OCI-LY1 (cell line): ENCODE results near the gene TMEM45A.

Source experiments
- H2AFZ ChIP-seq: fragments of 200-600 bp; sonication (generic), shearing (Covaris generic); 2 replicates; pipeline ENCODE4 v1.6.0; 2014; ENCODE audit warnings: antibody characterized with exemption, mild to moderate bottlenecking, low read length
- H3F3A ChIP-seq: fragments of 200-600 bp; sonication (generic), shearing (Covaris generic); 2 replicates; pipeline ENCODE4 v1.6.0; 2014; ENCODE audit warnings: mild to moderate bottlenecking, antibody characterized with exemption, low read length, moderate library complexity; ENCODE audit not compliant: insufficient read depth
- H3K27ac ChIP-seq: fragments of 200-600 bp; sonication (generic); 2 replicates; pipeline ENCODE4 v1.5.1; 2014; ENCODE audit warnings: low read length, mixed run types, mild to moderate bottlenecking, low read depth; ENCODE audit not compliant: poor library complexity, severe bottlenecking
- H3K27me3 ChIP-seq: fragments of 200-600 bp; sonication (generic); 2 replicates; pipeline ENCODE4 v1.6.0; 2014; ENCODE audit warnings: antibody characterized with exemption, mild to moderate bottlenecking, low read length, moderate library complexity; ENCODE audit not compliant: insufficient read depth
- H3K36me3 ChIP-seq: fragments of 200-600 bp; sonication (generic); 2 replicates; pipeline ENCODE4 v1.6.1; 2014; ENCODE audit warnings: mild to moderate bottlenecking, antibody characterized with exemption, low read length, moderate library complexity, mixed read lengths; ENCODE audit not compliant: insufficient read depth
- H3K4me1 ChIP-seq: fragments of 200-600 bp; sonication (generic); 2 replicates; pipeline ENCODE4 v1.5.1; 2014; ENCODE audit warnings: mild to moderate bottlenecking, low read length, moderate library complexity; ENCODE audit not compliant: insufficient read depth, severe bottlenecking
- H3K4me2 ChIP-seq: fragments of 200-600 bp; sonication (generic), shearing (Covaris generic); 2 replicates; pipeline ENCODE4 v1.6.1; 2014; ENCODE audit warnings: low read length
- H3K4me3 ChIP-seq: fragments of 200-600 bp; sonication (generic); 2 replicates; pipeline ENCODE4 v1.5.1; 2014; ENCODE audit warnings: low read length, low read depth, mild to moderate bottlenecking, mixed read lengths; ENCODE audit not compliant: poor library complexity, severe bottlenecking
- H3K79me2 ChIP-seq: fragments of 200-600 bp; shearing (Covaris generic); 2 replicates; pipeline ENCODE4 v1.6.1; 2016; ENCODE audit warnings: mixed run types, low read length, mixed read lengths; ENCODE audit not compliant: insufficient read depth
- H3K9ac ChIP-seq: fragments of 200-600 bp; sonication (generic), shearing (Covaris generic); 2 replicates; pipeline ENCODE4 v1.6.1; 2014; ENCODE audit warnings: mild to moderate bottlenecking, low read length, mixed read lengths
- H3K9me2 ChIP-seq: fragments of 200-600 bp; sonication (generic), shearing (Covaris generic); 2 replicates; pipeline ENCODE4 v1.6.1; 2014; ENCODE audit warnings: low read depth, mild to moderate bottlenecking, low read length, mixed read lengths
- H3K9me3 ChIP-seq: fragments of 200-600 bp; shearing (Covaris generic); 2 replicates; pipeline ENCODE4 v1.6.1; 2014; ENCODE audit warnings: low read length, mixed read lengths
- H4K20me1 ChIP-seq: fragments of 200-600 bp; sonication (generic), shearing (Covaris generic); 2 replicates; pipeline ENCODE4 v1.6.0; 2016; ENCODE audit warnings: mild to moderate bottlenecking, low read length; ENCODE audit not compliant: insufficient read depth
- EZH2 ChIP-seq: fragments of 200-600 bp; sonication (generic), shearing (Covaris generic); IDR thresholded peaks from 2 replicates; pipeline ENCODE4 v1.8.0; 2017; ENCODE audit warnings: borderline replicate concordance, mixed run types, mild to moderate bottlenecking, antibody characterized with exemption, low read length, moderate library complexity, mixed read lengths
- TF ChIP-seq, protein P1 (sequence below): fragments of 200-600 bp; sonication (generic), shearing (Covaris generic); IDR thresholded peaks from 2 replicates; pipeline ENCODE4 v1.5.1; 2017; ENCODE audit warnings: mild to moderate bottlenecking, antibody characterized with exemption, low read length, moderate library complexity, mixed read lengths

TMEM45A gene

DNA sequence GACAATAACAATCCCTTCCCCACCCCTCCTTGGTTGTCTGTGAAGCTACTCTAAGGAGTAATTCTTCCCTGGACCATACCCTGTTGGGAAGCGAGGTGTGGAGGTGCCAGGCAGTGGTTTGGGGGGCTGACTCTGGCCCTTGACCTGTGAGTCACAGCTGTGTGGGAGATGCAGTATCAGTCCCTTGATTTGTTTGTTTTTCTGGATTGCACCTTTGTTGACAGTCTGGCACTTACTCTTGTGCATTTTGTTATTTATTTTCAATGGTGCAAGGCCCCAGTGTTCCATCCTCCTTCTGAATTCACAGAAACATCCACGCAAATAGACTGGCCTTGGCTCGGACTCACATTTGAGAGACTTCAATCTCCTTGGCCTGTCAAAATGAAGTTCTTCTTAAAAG lies 29.7 kb downstream of the TMEM45A start:
- Histone ChIP-seq H3F3A (no peaks in the 10 kb centered on the region), H3K36me3 (no peaks in the 10 kb centered on the region), H3K79me2 (no peaks in the 10 kb centered on the region), H3K27ac (no peak overlapping the region), H3K4me3 (no peak overlapping the region), H3K9me2 (no peaks in the 10 kb centered on the region), H3K9me3 (no peaks in the 10 kb centered on the region), H4K20me1 (no peaks in the 10 kb centered on the region), H2AFZ (no peak overlapping the region), H3K9ac (no peak overlapping the region), H3K27me3 (no peaks in the 10 kb centered on the region), H3K4me1 (no peaks in the 10 kb centered on the region), H3K4me2 (no peak overlapping the region)
- TF ChIP-seq, protein P1, sequence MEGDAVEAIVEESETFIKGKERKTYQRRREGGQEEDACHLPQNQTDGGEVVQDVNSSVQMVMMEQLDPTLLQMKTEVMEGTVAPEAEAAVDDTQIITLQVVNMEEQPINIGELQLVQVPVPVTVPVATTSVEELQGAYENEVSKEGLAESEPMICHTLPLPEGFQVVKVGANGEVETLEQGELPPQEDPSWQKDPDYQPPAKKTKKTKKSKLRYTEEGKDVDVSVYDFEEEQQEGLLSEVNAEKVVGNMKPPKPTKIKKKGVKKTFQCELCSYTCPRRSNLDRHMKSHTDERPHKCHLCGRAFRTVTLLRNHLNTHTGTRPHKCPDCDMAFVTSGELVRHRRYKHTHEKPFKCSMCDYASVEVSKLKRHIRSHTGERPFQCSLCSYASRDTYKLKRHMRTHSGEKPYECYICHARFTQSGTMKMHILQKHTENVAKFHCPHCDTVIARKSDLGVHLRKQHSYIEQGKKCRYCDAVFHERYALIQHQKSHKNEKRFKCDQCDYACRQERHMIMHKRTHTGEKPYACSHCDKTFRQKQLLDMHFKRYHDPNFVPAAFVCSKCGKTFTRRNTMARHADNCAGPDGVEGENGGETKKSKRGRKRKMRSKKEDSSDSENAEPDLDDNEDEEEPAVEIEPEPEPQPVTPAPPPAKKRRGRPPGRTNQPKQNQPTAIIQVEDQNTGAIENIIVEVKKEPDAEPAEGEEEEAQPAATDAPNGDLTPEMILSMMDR = no peak
- no peak for TF ChIP-seq EZH2

DNA sequence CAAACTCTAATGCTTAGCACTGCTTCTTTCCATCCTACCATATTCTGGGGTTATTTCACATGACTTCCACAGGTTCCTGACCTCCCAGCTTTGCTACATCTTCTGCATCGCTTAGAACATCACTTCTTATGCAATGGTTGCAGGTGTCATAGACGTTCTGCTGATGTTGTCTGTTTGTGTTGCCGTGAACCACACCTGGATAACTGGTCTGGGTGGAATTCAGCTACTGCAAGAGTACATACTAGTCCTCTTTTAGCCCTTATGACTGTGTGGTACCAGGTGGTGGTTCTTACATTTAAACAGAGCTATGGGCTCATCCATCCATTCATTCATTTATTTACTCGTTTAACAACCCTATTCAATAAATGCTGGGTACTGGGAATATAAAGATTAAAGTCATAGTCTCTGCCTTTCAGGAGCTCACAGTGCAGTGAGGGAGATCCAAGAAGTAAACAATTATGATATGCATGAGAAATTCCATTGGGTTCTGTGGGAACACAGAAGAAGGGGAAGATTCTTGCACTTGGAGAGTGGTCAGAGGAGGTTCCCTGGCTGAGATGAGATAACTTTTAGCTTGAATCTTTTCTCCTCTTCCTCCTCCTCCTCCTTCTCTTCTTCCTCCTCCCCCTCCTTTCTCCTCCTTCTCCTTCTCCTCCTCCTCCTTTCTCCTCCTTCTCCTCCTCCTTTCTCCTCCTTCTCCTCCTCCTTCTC lies 30.8 kb downstream of the TMEM45A start:
- no peaks in the 10 kb centered on the region for H3K79me2 ChIP-seq
- no peak overlapping the region for H3K27ac ChIP-seq
- H3K4me2 ChIP-seq = no peak overlapping the region
- H3K4me3 ChIP-seq = no peak overlapping the region
- no peak overlapping the region for H2AFZ ChIP-seq
- H3K27me3 ChIP-seq = no peaks in the 10 kb centered on the region
- H4K20me1 ChIP-seq = no peaks in the 10 kb centered on the region
- H3K9me3 ChIP-seq = no peaks in the 10 kb centered on the region
- H3K4me1 ChIP-seq = no peaks in the 10 kb centered on the region
- H3K9me2 ChIP-seq = no peaks in the 10 kb centered on the region
- no peaks in the 10 kb centered on the region for H3F3A ChIP-seq
- H3K9ac ChIP-seq = no peak overlapping the region
- no peaks in the 10 kb centered on the region for H3K36me3 ChIP-seq
- TF ChIP-seq, protein P1 = no peak
- no peak for TF ChIP-seq EZH2

DNA sequence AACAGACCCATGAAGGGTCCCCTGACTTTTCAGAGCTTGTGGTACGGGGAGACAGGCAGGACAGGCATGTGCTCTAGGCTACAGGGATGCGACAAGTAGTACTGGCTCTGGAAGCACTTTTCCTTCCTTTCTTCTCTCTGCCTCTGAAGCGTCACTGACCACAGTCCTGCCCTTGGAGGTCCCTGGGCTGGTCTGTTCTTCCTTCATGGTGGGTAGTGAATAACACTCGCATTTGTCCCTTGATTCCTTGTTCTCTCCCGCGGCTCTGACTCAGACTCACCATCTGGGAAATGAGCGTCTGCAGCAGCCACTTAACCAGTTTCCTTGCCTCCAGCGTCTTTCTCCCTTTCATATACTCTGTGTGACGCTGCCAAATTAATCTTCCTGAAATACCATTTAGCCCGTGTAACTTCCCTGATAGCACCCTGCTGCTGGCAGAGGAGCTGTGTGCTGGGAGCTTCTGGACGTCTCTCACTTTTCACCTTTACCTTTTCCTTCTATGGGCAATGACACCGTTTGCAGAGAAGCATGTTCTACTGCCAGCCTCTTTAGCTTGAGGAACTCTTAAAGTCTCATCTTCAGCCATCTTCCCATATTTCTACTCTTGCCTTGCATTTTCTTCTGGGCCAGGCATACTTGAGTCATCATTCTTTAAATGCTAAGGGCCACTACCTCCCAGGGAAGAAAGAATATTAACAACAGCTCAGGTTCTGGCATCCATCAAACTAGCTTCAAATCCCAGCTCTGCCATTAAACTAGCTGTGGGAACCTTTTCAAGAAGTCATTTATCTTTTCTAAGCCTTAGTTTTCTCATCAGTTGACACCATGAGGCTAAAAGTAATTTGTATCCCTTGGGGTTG lies 33.6 kb downstream of the TMEM45A start:
- no peak overlapping the region for H3K4me2 ChIP-seq
- no peak overlapping the region for H3K27ac ChIP-seq
- H3F3A ChIP-seq = no peaks in the 10 kb centered on the region
- H3K9me2 ChIP-seq = no peaks in the 10 kb centered on the region
- no peaks in the 10 kb centered on the region for H3K36me3 ChIP-seq
- H4K20me1 ChIP-seq = no peaks in the 10 kb centered on the region
- H3K79me2 ChIP-seq = no peaks in the 10 kb centered on the region
- H3K4me3 ChIP-seq = no peak overlapping the region
- no peak overlapping the region for H2AFZ ChIP-seq
- no peaks in the 10 kb centered on the region for H3K4me1 ChIP-seq
- no peak overlapping the region for H3K9ac ChIP-seq
- no peaks in the 10 kb centered on the region for H3K9me3 ChIP-seq
- TF ChIP-seq, protein P1 = no peak
- no peak for TF ChIP-seq EZH2
- no peaks in the 10 kb centered on the region for H3K27me3 ChIP-seq
